ENCODE data around the gene HLCS. TPM values are rescaled to one million over a fixed set of nuclear protein-coding genes. Genes with fewer than 3 reads are reported as not detected.

The HLCS gene
- total and polyA plus RNA-seq, 10 of the 15 experiments (the other 5 are each of a cell fraction or from before 2014, with no cell fraction given): 1.5 to 12.7 (median 9.6) TPM

GRCh38 chr21:36845790-36846189 is 120.7 kb downstream of the HLCS start:
- 47% methylated on average over 2 of the region's 2 CpGs for WGBS (ENCODE audit: insufficient coverage, insufficient replicate concordance, low lambda C conversion rate, missing lambda C conversion rate)
- ChIA-PET CTCF (no interaction called here), SMC1A (ENCODE audit: uncharacterized antibody, unreplicated experiment) (no interaction called here), POLR2A (no interaction called here), RAD21 (ENCODE audit: unreplicated experiment) (no interaction called here)
- BruUV-seq (replicated peaks): no TSS peak
- no peak overlapping the region for H3K27ac ChIP-seq (ENCODE audit: control insufficient read depth, insufficient read depth)
- FAIRE-seq (no peak), DNase-seq (ENCODE audit: low read depth, low spot score) (no peak), ATAC-seq (no peak)
- H3K36me3 ChIP-seq (ENCODE audit: control insufficient read depth in 2 of 2, insufficient read depth in 2 of 2, low read length in 1 of 2): no peaks in the 10 kb centered on the region
- H3K4me1 ChIP-seq (ENCODE audit: control insufficient read depth, insufficient read depth, low read length): no peaks in the 10 kb centered on the region
- H2AFZ ChIP-seq (ENCODE audit: control insufficient read depth, low read depth, low read length): no peak overlapping the region
- H3K79me2 ChIP-seq (ENCODE audit: control insufficient read depth, insufficient read depth, low read length): no peaks in the 10 kb centered on the region
- H3K9ac ChIP-seq (ENCODE audit: control insufficient read depth, insufficient read depth, low read length): no peak overlapping the region
- H3K9me3 ChIP-seq (replicated peaks; ENCODE audit: control insufficient read depth, insufficient read depth, low read length): no peaks in the 10 kb centered on the region
- in situ Hi-C loops (cut with MboI): no loop called here
- intact Hi-C loops (cut with micrococcal nuclease; ENCODE audit: unreplicated experiment): no loop called here
- H3K4me2 ChIP-seq (ENCODE audit: control insufficient read depth, insufficient read depth): no peak overlapping the region
- no peaks in the 10 kb centered on the region for H3K27me3 ChIP-seq (replicated peaks in 1 of 2; ENCODE audit: control insufficient read depth in 2 of 2, insufficient read depth in 2 of 2, low read length in 1 of 2)
- no peak overlapping the region for H3K4me3 ChIP-seq
- H4K20me1 ChIP-seq (ENCODE audit: control insufficient read depth, insufficient read depth): no peaks in the 10 kb centered on the region; the same call in 1 of the 2 replicates
- TF ChIP-seq ZNF207 (IDR thresholded peaks at IDR 0.05; ENCODE audit: borderline replicate concordance) (no peak), BCLAF1 (IDR thresholded peaks at IDR 0.05) (no peak), E2F8 (IDR thresholded peaks at IDR 0.05; ENCODE audit: low read depth, partially characterized antibody) (no peak), HSF1 (IDR thresholded peaks at IDR 0.05; ENCODE audit: low read depth, low read length) (no peak), CUX1 (IDR thresholded peaks at IDR 0.05; ENCODE audit: insufficient replicate concordance, low read depth, low read length) (no peak), JUNB (IDR thresholded peaks at IDR 0.05) (no peak), USF1 (IDR thresholded peaks at IDR 0.05; ENCODE audit: borderline replicate concordance, extremely low read length, insufficient read depth, low read depth, low read length) (no peak), MEF2B (IDR thresholded peaks at IDR 0.05; ENCODE audit: partially characterized antibody, poor library complexity, severe bottlenecking) (no peak)

Data from GM12878 (cell line).